ENCODE measurements around the gene STARD13.

DNA sequence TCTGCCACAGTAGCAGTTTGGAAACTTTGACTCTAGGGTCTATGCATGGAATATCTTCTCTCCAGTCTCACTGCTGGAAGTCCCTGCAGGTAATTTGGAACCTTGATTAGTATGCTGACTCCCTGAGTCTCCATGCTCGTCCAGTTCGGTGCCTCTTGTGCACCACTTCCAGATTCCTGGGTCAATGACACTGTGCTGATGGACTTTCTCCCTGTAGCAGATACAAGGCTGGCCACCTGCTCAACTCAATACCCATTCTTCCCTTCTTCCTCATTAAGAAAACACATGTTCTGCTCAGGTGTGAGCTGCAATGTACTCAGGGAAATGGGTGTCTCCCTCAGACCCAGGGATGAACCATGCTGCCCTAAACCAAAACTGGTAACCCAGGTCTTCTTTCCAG is 170.3 kb downstream of the STARD13 start:
- TF ChIP-seq, protein P1, sequence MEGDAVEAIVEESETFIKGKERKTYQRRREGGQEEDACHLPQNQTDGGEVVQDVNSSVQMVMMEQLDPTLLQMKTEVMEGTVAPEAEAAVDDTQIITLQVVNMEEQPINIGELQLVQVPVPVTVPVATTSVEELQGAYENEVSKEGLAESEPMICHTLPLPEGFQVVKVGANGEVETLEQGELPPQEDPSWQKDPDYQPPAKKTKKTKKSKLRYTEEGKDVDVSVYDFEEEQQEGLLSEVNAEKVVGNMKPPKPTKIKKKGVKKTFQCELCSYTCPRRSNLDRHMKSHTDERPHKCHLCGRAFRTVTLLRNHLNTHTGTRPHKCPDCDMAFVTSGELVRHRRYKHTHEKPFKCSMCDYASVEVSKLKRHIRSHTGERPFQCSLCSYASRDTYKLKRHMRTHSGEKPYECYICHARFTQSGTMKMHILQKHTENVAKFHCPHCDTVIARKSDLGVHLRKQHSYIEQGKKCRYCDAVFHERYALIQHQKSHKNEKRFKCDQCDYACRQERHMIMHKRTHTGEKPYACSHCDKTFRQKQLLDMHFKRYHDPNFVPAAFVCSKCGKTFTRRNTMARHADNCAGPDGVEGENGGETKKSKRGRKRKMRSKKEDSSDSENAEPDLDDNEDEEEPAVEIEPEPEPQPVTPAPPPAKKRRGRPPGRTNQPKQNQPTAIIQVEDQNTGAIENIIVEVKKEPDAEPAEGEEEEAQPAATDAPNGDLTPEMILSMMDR (IDR thresholded peaks at IDR 0.05): no peak
- TF ChIP-seq EZH2 (IDR thresholded peaks at IDR 0.05; ENCODE audit: borderline replicate concordance, insufficient read depth, low read depth, low read length, poor library complexity, severe bottlenecking): no peak

Measured in B cell (primary cell).